GM21717 (cell line): ENCODE measurements around the gene FXYD7.
"Not testable (repeated sequence)": the region's sequence is repeated elsewhere in the genome, so short reads cannot be mapped to it uniquely, and the experiment has no call there.

Experiments
- ATAC-seq: cut with Tn5 transposase; IDR thresholded peaks from one replicate; pipeline ENCODE4 v1.9.1; 2021; ENCODE audit warnings: mild to moderate bottlenecking, moderate library complexity; ENCODE audit not compliant: unreplicated experiment

FXYD7 gene

GRCh38 chr19:35194012-35194984 lies 51.2 kb downstream of the FXYD7 start:
- no peak for ATAC-seq

DNA sequence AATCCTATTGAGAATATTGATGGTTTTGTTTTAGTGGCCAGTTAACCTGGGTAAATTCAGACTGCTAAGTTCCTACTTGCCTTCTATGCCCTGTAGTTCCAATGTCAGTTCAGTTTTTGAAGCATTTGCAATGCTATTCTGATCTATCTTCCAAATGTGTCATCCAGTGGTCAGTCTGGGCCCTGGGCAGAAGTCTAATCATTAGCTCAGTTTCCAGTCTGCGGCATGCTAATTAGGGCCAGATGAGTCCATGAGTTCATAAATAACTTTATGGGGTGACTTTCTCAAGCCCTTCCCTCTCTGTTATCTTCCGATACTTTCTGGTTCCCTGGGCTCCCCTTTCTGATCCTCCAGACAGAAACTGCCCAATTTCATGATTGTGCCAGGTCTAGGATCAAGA lies 52.8 kb downstream of the FXYD7 start:
- ATAC-seq = no peak

DNA sequence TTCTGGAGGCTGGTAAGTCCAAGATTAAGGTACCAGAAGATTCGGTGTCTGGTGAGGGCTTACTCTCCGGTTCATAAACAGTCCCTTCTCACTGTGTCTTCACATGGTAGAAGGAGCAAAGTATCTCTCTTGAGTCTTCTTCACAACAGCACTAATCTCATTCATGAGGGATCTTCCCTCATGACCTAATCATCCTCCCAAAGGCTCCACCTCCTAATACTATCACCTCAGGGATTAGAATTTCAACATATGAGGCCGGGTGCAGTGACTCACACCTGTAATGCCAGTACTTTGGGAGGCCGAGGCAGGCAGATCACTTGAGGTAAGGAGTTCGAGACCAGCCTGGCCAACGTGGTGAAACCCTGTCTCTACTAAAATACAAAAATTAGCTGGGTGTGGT lies 53.8 kb downstream of the FXYD7 start:
- ATAC-seq = not testable (repeated sequence)

- ATAC-seq = no peak
Observed at GRCh38 chr19:35199481-35199880, 56.4 kb downstream of the FXYD7 start.

DNA sequence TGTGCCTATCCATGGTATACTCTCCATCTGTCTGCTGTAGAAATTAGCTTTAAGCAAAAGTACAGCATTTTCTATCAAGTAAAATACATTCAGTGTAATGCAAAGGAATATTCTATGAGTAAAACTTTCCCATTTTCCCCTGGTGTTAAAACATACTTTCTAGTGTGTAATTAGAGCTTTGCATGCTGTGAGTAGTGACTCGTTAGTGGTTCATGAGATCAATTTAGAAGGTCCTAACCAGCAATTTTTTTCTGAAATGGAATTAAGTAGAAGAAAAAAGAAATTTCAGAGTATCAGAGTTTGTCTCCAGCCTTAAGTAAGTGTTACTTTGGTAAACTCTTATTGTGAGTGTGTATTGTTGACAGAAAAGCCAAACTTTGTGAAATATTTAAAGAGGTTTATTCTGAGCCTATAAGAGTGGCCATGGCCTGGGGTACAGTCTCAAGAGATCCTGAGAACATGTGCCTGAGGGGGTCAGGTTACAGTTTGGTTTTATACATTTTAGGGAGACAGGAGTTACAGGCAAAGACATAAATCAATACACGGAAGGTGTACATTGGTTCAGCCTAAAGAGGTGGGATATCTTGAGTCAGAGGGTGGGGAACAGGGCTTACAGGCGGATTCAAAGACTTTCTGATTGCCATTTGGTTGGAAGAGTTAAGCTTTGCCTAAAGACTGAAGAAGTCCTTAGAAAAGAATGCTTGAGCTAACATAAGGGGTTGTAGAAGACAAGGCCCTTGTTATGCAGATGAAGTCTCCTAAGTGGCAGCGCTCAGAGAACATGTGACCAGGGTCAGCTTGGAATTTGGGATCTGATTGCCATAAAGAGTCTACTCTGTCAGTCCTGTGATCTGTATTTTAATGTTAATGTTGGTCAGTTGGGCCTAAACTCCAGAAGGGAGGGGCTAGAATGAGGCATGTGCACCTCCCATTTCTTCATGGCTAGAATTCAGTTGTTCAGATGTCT lies 60.0 kb downstream of the FXYD7 start:
- ATAC-seq = no peak
